GM20000 (cell line): ENCODE measurements around the gene PRELID3B.

Experiments
- DNase-seq: peaks from one replicate; pipeline ENCODE4 v3.0.0; 2012; ENCODE audit warnings: low spot score
- CTCF ChIP-seq: IDR thresholded peaks from 2 replicates; pipeline ENCODE4 v1.5.1; 2012; ENCODE audit warnings: mild to moderate bottlenecking, control low read depth; ENCODE audit errors: extremely low read depth, missing control alignments

PRELID3B gene

GRCh38 chr20:59018817-59019216 lies 23.8 kb downstream of the PRELID3B start:
- no peak for DNase-seq
- no peak for TF ChIP-seq CTCF

DNA sequence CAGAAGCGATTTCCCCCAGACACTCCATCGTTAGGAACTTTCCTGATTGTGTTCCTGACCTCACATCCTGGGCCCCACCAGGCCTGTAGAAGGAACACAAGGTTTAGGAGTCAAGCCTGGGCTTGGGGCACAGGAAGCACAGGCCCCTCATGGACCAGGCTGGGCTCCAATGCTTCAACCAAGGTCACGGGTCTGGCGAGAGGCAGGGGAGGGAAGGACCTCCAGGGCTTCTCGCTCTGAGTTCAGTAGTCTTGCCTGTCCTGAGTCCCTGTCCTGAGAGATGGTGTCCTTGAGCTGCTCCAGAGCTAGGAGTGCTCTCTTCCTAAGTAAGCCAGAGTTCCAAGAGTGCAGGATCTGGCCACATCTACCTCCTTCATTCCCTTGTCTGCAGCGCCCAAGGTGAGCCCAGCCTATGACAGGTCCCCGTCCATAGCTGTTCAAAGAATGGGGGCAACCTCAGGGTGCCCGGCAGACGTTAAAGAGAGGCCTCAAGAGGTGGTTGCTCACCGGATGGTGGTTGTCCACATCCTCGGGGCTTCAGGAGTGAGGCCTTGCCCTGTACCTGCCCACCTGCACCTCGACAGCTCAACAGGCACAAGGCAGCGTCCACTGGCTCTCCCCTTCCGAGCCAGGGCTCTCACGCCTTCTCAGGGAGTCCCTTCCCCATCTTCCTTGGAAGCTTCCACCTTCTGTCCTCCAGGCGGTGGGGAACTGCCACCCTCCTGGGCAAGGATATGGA lies 24.9 kb downstream of the PRELID3B start:
- TF ChIP-seq CTCF = no peak
- DNase-seq = no peak

DNA sequence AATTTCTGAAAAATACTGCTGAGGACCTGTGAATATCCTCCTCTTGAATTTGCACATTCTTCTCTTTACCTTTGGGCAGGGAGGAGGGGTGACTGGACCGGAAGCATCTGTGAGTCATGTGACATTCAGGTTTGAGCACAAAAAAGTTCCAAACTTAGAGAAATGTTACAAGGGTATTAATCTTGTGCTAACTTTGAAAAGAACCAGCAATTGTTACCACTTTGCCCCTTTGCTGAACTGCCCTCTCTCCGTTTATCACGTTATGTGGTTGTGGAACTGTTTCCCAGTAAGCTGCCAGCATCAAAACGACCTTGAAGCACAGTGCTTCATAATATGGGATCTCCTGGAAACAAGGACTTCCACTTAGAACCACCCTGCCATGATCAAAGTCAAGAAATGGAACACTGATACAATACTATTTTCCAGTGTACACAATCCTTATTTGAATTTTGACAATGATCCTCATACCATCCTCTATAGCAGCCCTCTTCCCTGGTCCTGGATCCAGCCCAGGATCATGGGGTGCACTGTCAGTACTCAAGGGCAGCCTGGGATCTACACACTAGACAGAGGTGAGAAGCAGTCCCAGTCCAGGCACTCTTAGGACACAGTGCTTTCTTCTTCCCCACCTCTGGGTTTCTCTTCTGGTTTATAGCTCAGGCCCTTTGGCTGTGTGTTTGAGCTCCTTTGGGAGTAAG lies 25.6 kb downstream of the PRELID3B start:
- TF ChIP-seq CTCF = no peak
- no peak for DNase-seq

DNA sequence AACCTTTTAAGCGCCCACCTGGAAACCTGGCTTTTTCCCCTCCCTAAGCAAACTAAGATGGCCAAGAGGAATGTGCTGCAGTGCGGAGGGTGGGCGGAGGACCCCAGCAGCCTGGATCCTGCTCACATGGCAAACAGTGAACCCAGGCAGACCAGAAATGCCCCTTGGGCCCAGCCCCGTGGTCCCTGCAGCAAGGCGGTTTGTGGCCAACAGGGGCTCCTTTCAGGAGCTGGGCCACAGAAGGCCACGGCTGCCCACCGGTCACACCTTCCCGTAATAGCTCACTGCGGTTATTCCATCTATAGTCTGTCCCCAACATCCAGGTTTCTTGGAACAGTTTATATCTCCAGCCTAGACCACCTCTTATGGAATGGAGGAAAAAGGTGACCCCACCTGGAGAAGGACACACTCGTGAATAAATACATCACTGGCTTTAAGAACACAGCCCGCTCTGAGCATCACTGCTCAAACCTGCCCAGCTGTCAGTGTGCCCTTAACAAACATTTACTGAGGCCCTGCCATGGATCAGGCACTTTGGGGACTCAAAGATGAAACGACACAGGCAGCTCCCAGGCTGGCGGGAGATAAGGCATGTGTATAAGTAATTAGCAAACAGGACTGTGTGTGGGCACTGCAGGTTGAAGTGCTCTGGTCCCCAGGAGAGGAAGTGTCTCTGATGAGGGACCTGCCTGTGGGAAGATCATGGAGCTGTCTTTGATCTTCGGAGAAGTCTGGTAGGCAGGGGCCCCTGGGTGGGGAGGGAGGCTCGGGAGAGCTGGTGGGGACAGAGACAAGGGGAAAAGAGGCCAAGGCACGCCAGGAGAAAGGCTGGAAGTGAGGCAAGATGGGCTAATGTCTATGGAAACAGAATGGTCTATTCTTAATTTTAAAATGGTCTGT lies 26.5 kb downstream of the PRELID3B start:
- TF ChIP-seq CTCF = no peak
- DNase-seq = no peak

DNA sequence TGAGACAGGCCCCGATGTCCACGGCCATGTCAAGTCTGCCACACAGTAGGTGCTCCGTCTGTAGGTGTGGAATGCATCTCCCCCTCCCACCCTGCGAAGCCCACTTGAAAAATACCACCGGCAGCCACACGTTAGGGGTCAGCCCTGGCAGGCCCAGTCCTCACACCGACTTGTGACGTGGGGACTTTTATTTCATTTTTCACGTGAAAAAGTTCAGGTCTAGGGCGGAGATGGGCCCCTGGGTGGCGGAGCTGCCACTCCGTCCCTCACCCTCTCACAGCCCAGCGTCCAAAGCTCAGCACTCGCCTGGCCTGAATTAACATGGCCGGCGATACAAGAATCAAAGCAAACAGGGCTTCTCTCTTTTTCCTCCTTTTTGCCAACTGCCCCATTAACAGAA lies 27.2 kb downstream of the PRELID3B start:
- no peak for TF ChIP-seq CTCF
- DNase-seq = no peak

- no peak for DNase-seq
- no peak for TF ChIP-seq CTCF
Measured at GRCh38 chr20:59014680-59015389, 27.8 kb downstream of the PRELID3B start.
